ENCODE data around the gene DYNC2I2.

The DYNC2I2 gene

GRCh38 chr9:128631636-128632035 lies 25.0 kb downstream of the DYNC2I2 start:
- Histone ChIP-seq H3K27ac (ENCODE audit: insufficient read depth in 1 of 2, low read depth in 1 of 2, low read length in 2 of 2, poor library complexity in 1 of 2, severe bottlenecking in 2 of 2) (no peak overlapping the region), H3K9me3 (ENCODE audit: control extremely low read depth in 1 of 5, control insufficient read depth in 4 of 5, insufficient read depth in 2 of 5, low read depth in 1 of 5, low read length in 4 of 5) (no peaks in the 10 kb centered on the region), H3K4me1 (ENCODE audit: control extremely low read depth in 1 of 4, control insufficient read depth in 4 of 4, insufficient read depth in 4 of 4, low read length in 3 of 4) (no peaks in the 10 kb centered on the region), H3K36me3 (ENCODE audit: control insufficient read depth in 4 of 4, insufficient read depth in 4 of 4, low read length in 3 of 4) (peaks cover 20 to 90% (median 57%) of the 10 kb centered on the region in 4 experiments), H3K27me3 (replicated peaks in 2 of 5; ENCODE audit: control insufficient read depth in 4 of 5, insufficient read depth in 5 of 5, low read length in 4 of 5) (no peaks in the 10 kb centered on the region), H3K4me3 (ENCODE audit: control insufficient read depth in 1 of 7, extremely low read depth in 1 of 7, insufficient read depth in 4 of 7, low read depth in 2 of 7, low read length in 6 of 7) (no peak overlapping the region)
- no peak for DNase-seq
- 98% methylated on average over 9 of the region's 9 CpGs for WGBS (ENCODE audit: insufficient coverage)
- CTCF ChIA-PET, result no interaction called here
- POLR2A ChIA-PET, result no interaction called here

DNA sequence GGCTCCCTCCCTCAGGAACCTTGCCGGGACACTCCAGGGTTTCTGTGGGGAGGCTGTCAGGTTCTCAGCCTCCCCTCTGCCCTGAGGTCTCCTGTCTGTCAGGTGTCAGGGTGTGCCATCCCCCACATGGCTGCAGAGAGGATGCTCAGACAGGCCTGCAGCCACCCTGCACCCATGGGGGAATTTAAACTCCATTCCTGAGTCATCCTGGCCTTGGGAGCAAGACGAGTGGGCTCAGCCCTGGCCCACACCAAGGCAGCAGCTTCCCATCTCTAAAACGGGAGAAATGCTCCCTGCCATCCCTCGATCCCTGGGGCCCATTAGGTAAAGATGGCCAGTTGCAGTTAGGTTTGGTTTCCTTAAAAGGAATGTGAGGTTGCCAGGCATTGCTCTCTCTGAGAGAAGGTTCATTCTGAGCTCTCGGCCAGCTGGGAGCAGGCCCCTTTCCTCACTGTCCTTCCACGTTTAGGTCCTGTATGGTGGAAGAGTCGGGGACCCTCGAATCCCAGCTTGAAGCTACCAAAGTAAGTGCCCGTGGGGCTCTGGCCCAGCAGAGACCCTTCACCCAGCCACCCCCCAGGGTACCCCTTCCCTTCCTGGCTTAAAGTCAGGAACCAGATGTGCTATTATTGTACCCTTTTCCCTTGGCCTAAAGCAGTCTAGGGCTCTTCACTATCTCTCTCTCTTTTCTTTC lies 26.6 kb downstream of the DYNC2I2 start:
- ChIA-PET POLR2A (no interaction called here), CTCF (no interaction called here)
- Histone ChIP-seq H3K4me3 (ENCODE audit: control insufficient read depth in 1 of 7, extremely low read depth in 1 of 7, insufficient read depth in 4 of 7, low read depth in 2 of 7, low read length in 6 of 7) (no peak overlapping the region), H3K9me3 (ENCODE audit: control extremely low read depth in 1 of 5, control insufficient read depth in 4 of 5, insufficient read depth in 2 of 5, low read depth in 1 of 5, low read length in 4 of 5) (no peaks in the 10 kb centered on the region), H3K4me1 (ENCODE audit: control extremely low read depth in 1 of 4, control insufficient read depth in 4 of 4, insufficient read depth in 4 of 4, low read length in 3 of 4) (no peaks in the 10 kb centered on the region), H3K27ac (ENCODE audit: insufficient read depth in 1 of 2, low read depth in 1 of 2, low read length in 2 of 2, poor library complexity in 1 of 2, severe bottlenecking in 2 of 2) (no peak overlapping the region), H3K27me3 (replicated peaks in 2 of 5; ENCODE audit: control insufficient read depth in 4 of 5, insufficient read depth in 5 of 5, low read length in 4 of 5) (no peaks in the 10 kb centered on the region), H3K36me3 (ENCODE audit: control insufficient read depth in 4 of 4, insufficient read depth in 4 of 4, low read length in 3 of 4) (peaks cover 28 to 93% (median 64%) of the 10 kb centered on the region in 4 experiments)
- WGBS (ENCODE audit: insufficient coverage), result 86% methylated on average over 9 of the region's 9 CpGs
- no peak for DNase-seq

- Histone ChIP-seq H3K36me3 (ENCODE audit: control insufficient read depth in 4 of 4, insufficient read depth in 4 of 4, low read length in 3 of 4) (peaks cover 31 to 93% (median 68%) of the 10 kb centered on the region in 4 experiments), H3K27ac (ENCODE audit: insufficient read depth in 1 of 2, low read depth in 1 of 2, low read length in 2 of 2, poor library complexity in 1 of 2, severe bottlenecking in 2 of 2) (no peak overlapping the region), H3K27me3 (replicated peaks in 2 of 5; ENCODE audit: control insufficient read depth in 4 of 5, insufficient read depth in 5 of 5, low read length in 4 of 5) (no peaks in the 10 kb centered on the region), H3K4me1 (ENCODE audit: control extremely low read depth in 1 of 4, control insufficient read depth in 4 of 4, insufficient read depth in 4 of 4, low read length in 3 of 4) (no peaks in the 10 kb centered on the region), H3K4me3 (ENCODE audit: control insufficient read depth in 1 of 7, extremely low read depth in 1 of 7, insufficient read depth in 4 of 7, low read depth in 2 of 7, low read length in 6 of 7) (no peak overlapping the region), H3K9me3 (ENCODE audit: control extremely low read depth in 1 of 5, control insufficient read depth in 4 of 5, insufficient read depth in 2 of 5, low read depth in 1 of 5, low read length in 4 of 5) (no peaks in the 10 kb centered on the region)
- WGBS (ENCODE audit: insufficient coverage), result 100% methylated on average over 5 of the region's 10 CpGs
- POLR2A ChIA-PET, result no interaction called here
- CTCF ChIA-PET, result no interaction called here
- no peak for DNase-seq
Observed at GRCh38 chr9:128629136-128629535, 27.5 kb downstream of the DYNC2I2 start.

DNA sequence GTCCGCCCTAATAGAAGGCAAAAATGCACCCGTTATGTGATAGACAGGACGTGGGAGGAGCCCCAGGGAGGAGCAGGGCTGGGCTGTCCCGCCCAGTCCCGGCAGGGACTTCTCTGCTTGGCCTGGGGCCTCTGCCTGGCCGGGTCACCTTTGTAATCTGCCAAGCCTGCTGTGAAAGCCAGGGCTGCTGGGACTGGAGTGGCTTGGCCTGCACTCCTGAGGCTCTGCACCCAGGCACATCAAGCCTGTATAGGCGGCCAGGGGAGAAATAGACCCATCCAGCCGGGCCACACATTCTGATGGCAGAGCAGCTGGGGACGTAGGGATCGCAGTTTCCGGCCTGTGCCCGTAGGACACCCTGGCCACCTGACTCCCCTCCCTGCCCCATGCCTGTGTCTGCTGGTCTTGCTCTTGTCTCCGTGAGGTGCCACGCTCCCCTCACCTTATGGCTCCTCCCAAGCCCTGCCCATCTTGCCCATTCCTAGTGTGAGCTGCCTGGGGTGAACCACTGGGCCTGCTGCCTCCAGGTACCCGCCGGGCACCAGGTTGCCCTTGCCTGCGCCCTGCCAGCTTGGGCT lies 28.1 kb downstream of the DYNC2I2 start:
- POLR2A ChIA-PET, result no interaction called here
- no peaks in the 10 kb centered on the region for H3K27me3 ChIP-seq (replicated peaks in 2 of 5; ENCODE audit: control insufficient read depth in 4 of 5, insufficient read depth in 5 of 5, low read length in 4 of 5)
- H3K36me3 ChIP-seq (ENCODE audit: control insufficient read depth in 4 of 4, insufficient read depth in 4 of 4, low read length in 3 of 4), result peaks cover 33 to 92% (median 64%) of the 10 kb centered on the region in 4 experiments
- CTCF ChIA-PET, result no interaction called here
- no peaks in the 10 kb centered on the region for H3K9me3 ChIP-seq (ENCODE audit: control extremely low read depth in 1 of 5, control insufficient read depth in 4 of 5, insufficient read depth in 2 of 5, low read depth in 1 of 5, low read length in 4 of 5)
- 90% methylated on average over 14 of the region's 17 CpGs for WGBS (ENCODE audit: insufficient coverage)
- DNase-seq, result no peak
- H3K27ac ChIP-seq (ENCODE audit: insufficient read depth in 1 of 2, low read depth in 1 of 2, low read length in 2 of 2, poor library complexity in 1 of 2, severe bottlenecking in 2 of 2), result no peak overlapping the region
- no peak overlapping the region for H3K4me3 ChIP-seq (ENCODE audit: control insufficient read depth in 1 of 7, extremely low read depth in 1 of 7, insufficient read depth in 4 of 7, low read depth in 2 of 7, low read length in 6 of 7)
- H3K4me1 ChIP-seq (ENCODE audit: control extremely low read depth in 1 of 4, control insufficient read depth in 4 of 4, insufficient read depth in 4 of 4, low read length in 3 of 4), result no peaks in the 10 kb centered on the region

GRCh38 chr9:128627906-128628305 lies 28.7 kb downstream of the DYNC2I2 start:
- 92% methylated on average over 7 of the region's 13 CpGs for WGBS (ENCODE audit: insufficient coverage)
- H3K4me1 ChIP-seq (ENCODE audit: control extremely low read depth in 1 of 4, control insufficient read depth in 4 of 4, insufficient read depth in 4 of 4, low read length in 3 of 4), result no peaks in the 10 kb centered on the region
- CTCF ChIA-PET, result no interaction called here
- no peak overlapping the region for H3K4me3 ChIP-seq (ENCODE audit: control insufficient read depth in 1 of 7, extremely low read depth in 1 of 7, insufficient read depth in 4 of 7, low read depth in 2 of 7, low read length in 6 of 7)
- POLR2A ChIA-PET, result no interaction called here
- H3K36me3 ChIP-seq (ENCODE audit: control insufficient read depth in 4 of 4, insufficient read depth in 4 of 4, low read length in 3 of 4), result peaks cover 27 to 90% (median 59%) of the 10 kb centered on the region in 4 experiments
- no peak for DNase-seq
- no peaks in the 10 kb centered on the region for H3K27me3 ChIP-seq (replicated peaks in 2 of 5; ENCODE audit: control insufficient read depth in 4 of 5, insufficient read depth in 5 of 5, low read length in 4 of 5)
- H3K27ac ChIP-seq (ENCODE audit: insufficient read depth in 1 of 2, low read depth in 1 of 2, low read length in 2 of 2, poor library complexity in 1 of 2, severe bottlenecking in 2 of 2), result no peak overlapping the region
- no peaks in the 10 kb centered on the region for H3K9me3 ChIP-seq (ENCODE audit: control extremely low read depth in 1 of 5, control insufficient read depth in 4 of 5, insufficient read depth in 2 of 5, low read depth in 1 of 5, low read length in 4 of 5)

GRCh38 chr9:128627127-128627715 lies 29.4 kb downstream of the DYNC2I2 start:
- POLR2A ChIA-PET, result no interaction called here

DNA sequence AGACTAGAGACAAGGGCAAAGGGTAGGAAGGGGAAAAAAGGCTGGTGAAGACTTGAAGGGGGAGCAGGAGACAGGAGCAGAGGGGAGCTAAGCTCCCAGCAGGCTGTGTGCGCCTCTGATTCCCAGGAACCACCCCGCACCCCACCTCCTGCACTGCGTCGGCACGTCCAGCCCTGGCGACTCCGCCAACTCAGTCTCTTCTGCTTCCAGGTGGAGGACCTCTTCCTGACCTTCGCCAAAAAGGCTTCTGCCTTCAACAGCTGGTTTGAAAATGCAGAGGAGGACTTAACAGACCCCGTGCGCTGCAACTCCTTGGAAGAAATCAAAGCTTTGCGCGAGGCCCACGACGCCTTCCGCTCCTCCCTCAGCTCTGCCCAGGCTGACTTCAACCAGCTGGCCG lies 30.5 kb downstream of the DYNC2I2 start:
- POLR2A ChIA-PET, result no interaction called here
- peaks cover 19 to 84% (median 53%) of the 10 kb centered on the region in 4 experiments for H3K36me3 ChIP-seq (ENCODE audit: control insufficient read depth in 4 of 4, insufficient read depth in 4 of 4, low read length in 3 of 4)
- no peaks in the 10 kb centered on the region for H3K4me1 ChIP-seq (ENCODE audit: control extremely low read depth in 1 of 4, control insufficient read depth in 4 of 4, insufficient read depth in 4 of 4, low read length in 3 of 4)
- H3K27ac ChIP-seq (ENCODE audit: insufficient read depth in 1 of 2, low read depth in 1 of 2, low read length in 2 of 2, poor library complexity in 1 of 2, severe bottlenecking in 2 of 2), result no peak overlapping the region
- no peak overlapping the region for H3K4me3 ChIP-seq (ENCODE audit: control insufficient read depth in 1 of 7, extremely low read depth in 1 of 7, insufficient read depth in 4 of 7, low read depth in 2 of 7, low read length in 6 of 7)
- H3K9me3 ChIP-seq (ENCODE audit: control extremely low read depth in 1 of 5, control insufficient read depth in 4 of 5, insufficient read depth in 2 of 5, low read depth in 1 of 5, low read length in 4 of 5), result no peaks in the 10 kb centered on the region
- DNase-seq, result no peak
- CTCF ChIA-PET, result interaction anchor here (0.6 to 2.7 kb wide), 2 partner anchors 10 to 197 kb away, joined by 3 to 10 read pairs; no protein-coding TSS in a partner anchor
- WGBS (ENCODE audit: insufficient coverage), result 92% methylated on average over 16 of the region's 16 CpGs
- no peaks in the 10 kb centered on the region for H3K27me3 ChIP-seq (replicated peaks in 2 of 5; ENCODE audit: control insufficient read depth in 4 of 5, insufficient read depth in 5 of 5, low read length in 4 of 5)

More at GRCh38 chr9:128627127-128627715, 29.4 kb downstream of the DYNC2I2 start:
- Histone ChIP-seq H3K27ac (ENCODE audit: insufficient read depth in 1 of 2, low read depth in 1 of 2, low read length in 2 of 2, poor library complexity in 1 of 2, severe bottlenecking in 2 of 2) (no peak overlapping the region), H3K9me3 (ENCODE audit: control extremely low read depth in 1 of 5, control insufficient read depth in 4 of 5, insufficient read depth in 2 of 5, low read depth in 1 of 5, low read length in 4 of 5) (no peaks in the 10 kb centered on the region), H3K4me1 (ENCODE audit: control extremely low read depth in 1 of 4, control insufficient read depth in 4 of 4, insufficient read depth in 4 of 4, low read length in 3 of 4) (no peaks in the 10 kb centered on the region), H3K4me3 (ENCODE audit: control insufficient read depth in 1 of 7, extremely low read depth in 1 of 7, insufficient read depth in 4 of 7, low read depth in 2 of 7, low read length in 6 of 7) (no peak overlapping the region), H3K36me3 (ENCODE audit: control insufficient read depth in 4 of 4, insufficient read depth in 4 of 4, low read length in 3 of 4) (peaks cover 22 to 84% (median 52%) of the 10 kb centered on the region in 4 experiments), H3K27me3 (replicated peaks in 2 of 5; ENCODE audit: control insufficient read depth in 4 of 5, insufficient read depth in 5 of 5, low read length in 4 of 5) (no peaks in the 10 kb centered on the region)
- WGBS (ENCODE audit: insufficient coverage), result 97% methylated on average over 15 of the region's 15 CpGs
- CTCF ChIA-PET, result no interaction called here
- DNase-seq, result no peak

All from common myeloid progenitor, CD34-positive (primary cell).